ENCODE results near the gene URB1.

The URB1 gene

GRCh38 chr21:32340863-32341848 is 51.7 kb downstream of the URB1 start:
- no peak for DNase-seq

- peak; percentile 6 for DNase-seq
These were observed 54.4 kb downstream of the URB1 start for GRCh38 chr21:32338209-32338921.

- DNase-seq = no peak
These were observed 55.6 kb downstream of the URB1 start for GRCh38 chr21:32337206-32337605.

GRCh38 chr21:32336711-32337110 is 56.1 kb downstream of the URB1 start:
- no peak for DNase-seq

DNA sequence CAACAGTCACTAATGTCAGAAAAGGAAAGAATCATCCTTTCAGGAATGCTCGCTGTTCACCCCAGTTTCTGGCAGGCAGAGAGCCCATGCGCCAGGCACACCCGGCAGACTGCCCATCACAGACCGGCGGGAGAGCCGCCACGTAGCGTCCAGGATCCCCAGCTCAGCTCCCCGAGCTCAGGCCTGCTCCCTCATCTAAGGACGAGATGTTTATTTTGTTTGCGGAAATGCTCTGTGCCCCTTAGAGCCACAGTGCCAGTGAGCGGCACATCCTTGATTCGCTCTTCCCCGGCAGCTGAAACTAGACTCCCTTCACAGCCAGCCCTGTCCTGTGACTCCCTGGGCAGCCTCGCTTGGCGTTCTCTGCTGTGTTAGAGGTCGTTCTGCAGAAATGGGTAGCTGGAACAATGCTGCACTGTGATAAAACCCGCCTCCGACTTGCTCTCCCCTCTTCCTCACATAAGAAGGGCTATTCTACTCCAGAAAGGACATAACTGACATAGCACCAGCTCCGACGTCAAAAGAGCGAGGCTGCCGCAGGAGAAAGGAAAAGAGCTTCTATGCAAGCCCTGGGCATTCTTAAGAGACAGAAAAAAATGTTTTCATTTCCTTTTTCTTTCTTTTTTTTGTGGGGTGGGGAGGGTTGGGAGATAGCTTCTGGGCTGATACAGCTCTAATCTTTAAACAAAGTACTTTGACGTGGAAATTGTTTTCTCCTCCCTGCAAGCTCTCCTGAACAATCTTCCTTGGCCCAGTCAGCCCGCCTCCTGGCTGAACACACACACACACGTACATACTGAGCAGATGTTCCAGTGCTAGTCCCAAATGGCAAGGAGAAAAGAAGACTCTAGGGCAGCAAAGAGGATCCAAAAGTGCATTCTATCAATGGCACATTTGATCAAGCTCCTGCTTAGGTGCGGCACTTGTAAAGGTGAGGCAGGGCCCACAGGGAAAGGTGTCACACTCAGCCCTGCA is 56.9 kb downstream of the URB1 start:
- DNase-seq = no peak

DNA sequence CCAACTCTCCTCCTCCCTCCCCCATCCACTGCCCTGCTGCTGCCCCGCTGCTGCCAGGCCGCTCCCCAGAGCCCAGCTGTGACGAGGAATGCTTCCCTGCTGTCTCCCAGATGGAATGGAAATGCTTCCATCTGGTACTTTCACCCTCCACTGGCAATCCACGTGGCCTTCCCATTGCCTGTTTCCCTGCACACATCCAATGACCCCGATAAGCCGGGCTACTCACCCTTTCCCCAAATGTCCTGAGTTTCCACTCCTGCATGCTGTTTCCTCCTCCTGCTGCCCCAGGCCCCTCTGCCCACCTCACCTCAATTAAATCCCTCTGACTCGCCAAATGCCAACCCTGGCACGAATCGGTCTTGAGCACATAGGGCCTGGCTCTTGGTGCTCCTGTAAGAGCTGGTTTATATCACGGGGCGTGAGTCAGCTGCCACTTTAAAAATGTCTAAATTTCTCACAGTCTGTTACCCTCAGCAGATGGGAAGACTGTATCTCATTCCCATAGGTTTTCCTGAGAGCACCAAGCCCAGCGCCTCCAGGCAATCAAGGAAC is 57.8 kb downstream of the URB1 start:
- no peak for DNase-seq

- no peak for DNase-seq
These were observed 58.7 kb downstream of the URB1 start for GRCh38 chr21:32333953-32334673.

- DNase-seq = no peak
These were observed 60.3 kb downstream of the URB1 start for GRCh38 chr21:32332463-32332951.

GRCh38 chr21:32331444-32332305 is 61.1 kb downstream of the URB1 start:
- DNase-seq = no peak

DNA sequence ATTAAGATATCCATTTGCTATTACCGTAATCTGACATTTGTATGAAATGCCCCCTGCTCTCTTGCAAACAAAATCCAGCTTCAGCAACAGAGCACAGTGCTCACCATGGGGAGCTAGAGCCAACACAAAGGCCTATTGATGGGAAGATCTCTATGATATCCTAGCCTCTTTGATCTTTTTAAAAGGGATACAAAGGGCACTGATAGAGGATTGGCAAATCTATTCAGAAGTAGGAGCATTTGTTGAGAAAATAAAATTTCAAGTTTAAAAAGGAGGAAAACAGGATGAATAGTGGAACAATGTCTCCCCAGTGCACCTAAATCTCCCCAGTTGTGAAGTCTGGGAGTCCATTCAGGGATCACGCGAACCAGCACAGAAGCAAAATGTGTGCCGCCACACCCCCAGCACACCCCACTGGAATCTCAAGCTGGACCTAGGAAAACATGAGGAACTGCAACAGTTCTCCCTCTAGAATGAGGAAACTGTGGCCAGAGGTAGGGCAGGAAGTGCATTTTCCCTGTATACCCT is 62.0 kb downstream of the URB1 start:
- no peak for DNase-seq

DNA sequence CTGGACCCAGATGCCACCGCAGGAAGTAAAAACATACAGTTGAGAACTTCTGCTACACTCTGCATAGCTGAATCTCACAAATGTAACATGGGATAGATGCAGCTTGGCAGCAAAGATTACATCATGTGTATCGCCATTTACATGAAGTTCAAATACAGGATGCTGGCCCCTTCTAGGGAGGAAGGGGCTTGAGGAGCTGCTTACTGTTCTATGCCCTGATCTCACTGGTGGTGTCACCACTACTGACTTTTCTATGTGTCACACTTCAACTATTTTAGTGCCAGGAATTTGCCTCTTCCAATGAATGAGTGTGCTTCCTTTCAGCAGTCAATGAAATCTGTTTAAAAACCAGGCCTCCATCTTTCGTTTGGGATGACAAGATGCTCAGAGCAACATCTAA is 63.0 kb downstream of the URB1 start:
- DNase-seq = no peak

GRCh38 chr21:32329331-32329730 is 63.5 kb downstream of the URB1 start:
- peak; percentile 73 for DNase-seq

GRCh38 chr21:32328595-32328994 is 64.2 kb downstream of the URB1 start:
- DNase-seq = no peak

DNA sequence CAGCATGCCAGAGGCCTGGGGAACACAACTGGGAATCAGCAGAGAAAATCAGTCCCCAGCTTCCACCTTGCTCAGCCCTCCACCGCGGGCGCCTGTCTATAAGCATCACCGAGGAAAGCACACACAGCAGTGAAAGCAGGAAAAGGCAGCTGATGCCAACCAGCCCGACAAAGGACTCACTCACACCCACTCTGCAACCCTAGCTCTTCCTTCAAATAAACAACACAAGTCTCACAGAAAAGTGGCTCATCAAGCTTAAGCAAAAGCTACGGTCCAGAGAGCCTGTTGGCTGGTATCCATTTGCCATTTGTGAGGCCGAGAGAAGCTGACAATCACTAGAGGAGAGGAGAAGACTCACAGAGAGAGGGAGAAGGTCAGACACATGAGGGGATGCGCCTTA is 67.1 kb downstream of the URB1 start:
- no peak for DNase-seq

- DNase-seq = no peak
These were observed 70.1 kb downstream of the URB1 start for GRCh38 chr21:32322676-32323075.

DNA sequence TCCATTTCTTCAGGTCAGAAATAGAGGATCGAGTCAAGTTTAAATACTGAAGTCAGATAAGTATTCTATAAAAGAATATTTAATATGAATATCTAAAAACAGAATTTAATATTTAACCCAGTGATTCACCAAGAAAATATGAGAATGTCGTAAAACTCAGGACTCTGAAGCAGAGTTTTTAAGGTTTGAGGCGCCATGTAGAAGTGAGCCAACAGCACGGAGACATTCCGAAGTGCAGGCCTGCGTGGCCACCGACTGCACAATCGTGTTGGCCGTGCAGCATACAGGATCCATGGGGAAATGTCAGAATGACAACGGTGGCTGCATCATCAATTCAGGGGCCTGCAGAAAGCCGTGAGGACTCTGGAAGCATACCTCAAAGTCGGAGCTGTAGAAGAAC is 70.7 kb downstream of the URB1 start:
- DNase-seq = no peak

DNA sequence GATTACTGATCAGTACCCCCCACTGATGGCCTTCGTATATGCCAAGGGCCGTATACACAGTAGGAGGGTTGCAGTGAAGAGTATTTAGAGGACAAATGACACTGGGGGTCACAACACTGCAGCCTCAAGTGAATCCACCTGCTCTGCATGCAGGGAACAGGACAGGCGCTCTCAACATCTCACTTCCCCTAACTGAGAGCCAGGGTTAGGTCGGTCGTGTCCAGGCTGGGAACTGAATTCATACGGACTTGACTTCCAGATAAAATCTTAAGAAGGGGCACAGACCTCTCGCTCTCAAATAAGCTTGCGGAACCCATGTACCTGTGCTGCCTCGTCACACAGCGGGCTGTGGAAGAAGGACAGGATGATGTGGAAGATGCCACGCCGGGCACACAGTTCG is 71.3 kb downstream of the URB1 start:
- DNase-seq = no peak

DNA sequence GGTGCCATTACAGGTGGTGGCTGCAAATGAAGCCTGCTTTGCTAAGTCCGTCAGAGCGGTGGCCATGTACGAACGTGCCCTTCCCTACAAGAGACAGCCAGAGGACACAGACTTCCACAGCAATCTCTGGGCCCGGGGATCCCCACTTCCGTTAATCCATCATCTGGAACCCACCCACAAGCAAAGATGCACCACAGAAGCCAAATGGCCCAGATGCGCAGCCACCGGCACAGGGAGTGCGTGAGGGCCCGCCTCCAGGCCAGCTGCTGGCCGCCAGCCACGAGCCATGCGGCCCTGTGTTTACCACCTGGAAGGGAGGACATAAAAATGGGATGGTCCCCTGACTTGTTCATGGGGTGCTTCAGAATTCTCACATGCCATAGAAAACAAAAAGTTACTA is 72.1 kb downstream of the URB1 start:
- DNase-seq = no peak

GRCh38 chr21:32320059-32320458 is 72.8 kb downstream of the URB1 start:
- DNase-seq = no peak

GRCh38 chr21:32319012-32319411 is 73.8 kb downstream of the URB1 start:
- DNase-seq = no peak

All from femur (tissue), 1 donor.